GDM1 (cell line): Measurements from ENCODE around the gene SETD6.

Experiments
- DNase-seq: peaks from one replicate; lab custom pipeline; 2025; lab: John Stamatoyannopoulos, UW

Gene SETD6

DNA sequence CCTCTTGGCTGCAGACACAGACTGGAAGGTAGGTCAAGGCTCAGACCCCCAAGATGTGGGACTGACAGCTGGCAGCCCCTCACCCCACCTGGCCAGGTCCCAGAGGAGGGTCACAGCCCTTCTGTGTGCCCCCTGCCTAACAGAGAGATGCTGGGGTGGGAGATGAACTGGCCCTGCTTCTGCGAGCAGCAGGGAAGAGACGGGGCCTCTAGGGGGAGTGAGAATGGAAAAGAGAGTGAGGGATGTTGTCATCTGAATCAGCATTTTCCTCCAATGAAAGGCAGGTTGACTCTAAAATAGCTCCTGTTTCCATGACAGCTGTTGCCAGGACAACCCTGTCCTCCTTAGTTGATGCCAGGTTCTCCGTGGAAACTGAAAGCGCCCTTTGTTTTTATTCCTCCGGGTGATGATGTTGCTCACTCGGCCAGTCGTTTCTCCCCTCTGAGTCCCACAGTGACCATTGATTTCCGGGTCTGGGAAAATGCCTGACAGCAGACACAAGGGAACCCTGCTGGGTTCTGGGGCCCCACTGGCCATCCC lies 20.3 kb upstream of the SETD6 start:
- no peak for DNase-seq

DNA sequence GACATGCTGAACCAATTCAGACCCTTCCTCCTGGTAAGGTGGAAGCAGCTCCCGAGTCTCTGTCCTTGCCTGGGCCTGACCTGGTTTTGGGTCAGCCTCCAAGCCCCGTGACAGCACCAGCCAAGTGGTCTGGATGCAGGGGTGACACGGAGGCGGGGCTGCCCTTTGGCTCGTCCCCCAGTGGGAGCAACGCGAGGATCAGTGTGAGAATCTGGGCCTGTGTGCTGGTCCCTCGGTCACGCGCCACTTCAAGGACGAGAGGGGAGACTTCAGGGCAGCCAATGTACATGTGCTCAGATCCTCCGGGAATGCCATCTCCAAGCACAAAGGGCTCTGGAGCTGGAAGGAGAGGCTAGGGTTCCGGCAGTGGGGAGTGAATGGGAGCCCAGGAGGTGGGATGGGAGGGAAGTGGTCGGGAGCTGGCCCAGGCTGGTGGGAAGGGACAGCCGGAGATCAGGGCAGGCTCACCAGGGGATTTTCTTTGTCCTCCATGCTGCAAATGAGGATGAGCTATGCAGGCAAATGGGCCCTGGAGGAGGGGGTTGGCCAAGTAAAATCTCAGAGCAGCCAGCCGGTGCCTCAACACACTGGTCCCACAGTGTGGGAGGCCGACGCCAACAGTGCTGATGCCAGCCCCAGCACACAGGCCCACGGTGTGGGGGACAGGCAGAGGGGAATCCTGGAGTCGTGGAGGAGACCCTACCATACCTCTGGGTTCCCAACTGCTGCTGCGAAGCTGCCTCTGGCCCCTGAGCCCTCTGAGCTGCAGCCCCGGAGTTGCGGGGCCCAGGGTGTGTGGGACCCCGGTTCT lies 19.6 kb upstream of the SETD6 start:
- DNase-seq, result no peak

DNA sequence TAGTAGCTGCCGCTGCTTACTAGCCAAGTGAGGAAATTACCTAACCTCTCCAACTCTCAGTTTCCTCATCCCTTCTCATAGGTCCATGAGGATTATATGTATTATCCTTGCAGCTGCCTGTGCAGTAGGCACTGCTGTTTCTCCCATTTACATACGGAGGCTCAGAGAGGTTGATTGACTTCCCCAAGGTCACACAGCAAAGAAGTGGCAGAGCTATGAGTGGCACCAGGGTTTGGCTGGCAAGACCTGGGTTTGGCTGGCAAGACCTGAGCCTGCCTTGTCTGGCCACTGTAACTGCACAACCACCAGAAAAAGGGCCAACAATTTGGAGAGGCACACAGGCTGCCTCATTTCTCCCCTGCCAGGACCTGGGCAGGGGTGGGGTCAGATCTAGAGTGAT lies 17.8 kb upstream of the SETD6 start:
- DNase-seq, result no peak

DNA sequence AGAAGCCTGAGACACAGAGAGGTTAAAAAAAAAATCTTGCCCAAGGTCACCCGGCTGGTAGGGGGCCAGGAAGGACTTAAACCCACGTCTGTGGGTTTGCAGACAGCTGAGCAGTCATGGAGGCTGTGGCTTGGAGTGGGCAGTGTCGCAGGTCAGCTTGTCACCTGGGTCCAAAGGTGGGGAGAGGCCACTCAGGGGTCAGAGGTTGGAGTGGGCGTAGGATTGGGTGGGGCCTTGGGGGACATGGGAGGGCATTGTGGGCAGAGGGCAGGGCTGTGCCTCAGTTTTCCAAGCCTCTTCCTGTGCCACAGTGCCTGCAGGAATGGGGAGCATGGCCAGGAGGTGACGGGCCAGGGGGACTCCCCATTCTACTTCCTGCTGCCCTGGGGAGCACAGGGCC lies 17.4 kb upstream of the SETD6 start:
- no peak for DNase-seq

DNA sequence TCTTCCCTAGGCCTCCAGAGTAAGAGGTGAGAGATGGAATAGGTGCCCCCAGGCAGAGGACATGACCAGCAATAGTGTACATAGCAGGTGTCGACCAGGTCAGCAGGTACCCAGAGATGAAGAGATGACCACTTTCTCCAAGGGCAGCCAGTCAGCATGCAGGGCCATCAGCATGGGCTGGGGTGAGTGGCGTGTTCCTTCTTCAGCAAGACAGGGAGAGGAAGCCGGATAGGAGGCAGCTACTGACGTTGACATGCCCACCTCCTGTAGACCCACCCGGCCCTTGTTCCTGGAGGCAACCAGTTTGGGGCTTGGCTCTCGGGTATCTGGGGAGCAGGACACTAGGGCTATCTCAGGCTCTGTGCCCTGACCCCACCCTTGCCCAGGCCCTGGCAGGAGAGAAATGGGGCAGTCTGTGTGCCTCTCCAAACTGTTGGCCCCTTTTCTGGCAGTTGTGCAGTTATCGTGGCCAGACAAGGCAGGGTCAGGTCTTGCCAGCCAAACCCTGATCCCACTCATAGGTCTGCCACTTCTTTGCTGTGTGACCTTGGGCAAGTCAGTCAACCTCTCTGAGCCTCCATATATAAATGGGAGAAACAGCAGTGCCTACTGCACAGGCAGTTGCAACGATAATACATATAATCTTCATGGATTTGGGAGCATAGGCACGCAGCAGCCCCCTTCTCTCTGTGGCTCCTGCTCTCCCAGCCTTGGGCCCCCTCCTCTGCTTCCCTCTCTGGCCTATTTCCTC lies 16.8 kb upstream of the SETD6 start:
- DNase-seq, result no peak

DNA sequence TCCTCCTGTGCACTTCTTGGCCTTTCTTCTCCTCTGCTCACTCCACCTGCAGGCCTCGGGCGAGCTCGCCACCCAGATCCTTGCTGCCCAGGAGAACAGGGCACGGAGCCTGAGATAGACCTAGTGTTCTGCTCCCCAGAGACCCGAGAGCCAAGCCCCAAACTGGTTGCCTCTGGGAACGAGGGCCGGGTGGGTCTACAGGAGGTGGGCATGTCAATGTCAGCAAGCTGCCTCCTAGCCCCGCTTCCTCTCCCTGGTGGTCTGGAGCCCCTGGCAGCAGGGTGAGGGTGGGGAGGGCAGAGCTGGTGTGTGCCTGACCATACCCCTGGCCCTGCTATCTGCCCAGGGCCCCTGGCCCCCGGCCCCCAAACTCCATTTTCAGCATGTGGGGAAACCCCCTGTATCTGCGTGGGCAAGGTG lies 16.2 kb upstream of the SETD6 start:
- DNase-seq, result no peak

DNA sequence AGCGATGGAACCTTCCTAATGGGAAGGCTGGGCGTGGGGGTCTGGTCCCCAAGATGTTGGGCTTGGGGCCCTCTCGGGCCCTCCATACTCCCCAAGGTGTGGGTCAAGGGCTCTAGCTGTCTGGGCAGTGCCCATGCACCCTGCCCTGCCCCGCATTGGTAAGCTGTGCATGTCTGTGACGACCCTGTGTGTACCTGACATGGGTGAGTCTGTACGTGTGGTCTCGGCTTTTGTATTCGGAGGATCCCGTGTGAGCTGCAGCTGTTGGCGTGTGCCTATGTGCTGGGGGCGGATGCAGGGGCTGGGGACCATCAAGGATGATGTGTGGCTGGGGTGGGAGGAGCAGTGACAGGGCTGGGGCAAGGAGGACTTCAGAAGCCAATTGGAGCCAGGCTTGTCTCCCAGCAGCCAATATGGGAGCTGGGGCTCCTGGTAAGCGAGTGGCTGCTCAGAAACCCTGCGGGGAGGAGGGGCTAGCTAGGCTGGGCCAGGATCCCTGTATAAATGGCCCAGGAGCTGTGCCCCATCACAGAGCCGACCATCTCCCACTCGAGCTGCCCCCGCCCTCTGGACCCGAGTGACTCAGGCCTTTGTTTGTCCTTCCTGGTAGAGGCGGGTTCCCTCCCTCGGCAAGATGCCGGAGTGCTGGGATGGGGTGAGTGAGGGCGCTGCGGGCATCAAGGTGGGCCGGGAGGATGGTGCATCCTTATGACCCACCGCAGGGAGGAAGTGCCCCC lies 15.5 kb upstream of the SETD6 start, which contains the start of gene NDRG4:
NDRG4 (plus strand) TSS at position 529 of the 737 bp plus-strand sequence; CDS start at position 635, 106 bp downstream.
- no peak for DNase-seq

DNA sequence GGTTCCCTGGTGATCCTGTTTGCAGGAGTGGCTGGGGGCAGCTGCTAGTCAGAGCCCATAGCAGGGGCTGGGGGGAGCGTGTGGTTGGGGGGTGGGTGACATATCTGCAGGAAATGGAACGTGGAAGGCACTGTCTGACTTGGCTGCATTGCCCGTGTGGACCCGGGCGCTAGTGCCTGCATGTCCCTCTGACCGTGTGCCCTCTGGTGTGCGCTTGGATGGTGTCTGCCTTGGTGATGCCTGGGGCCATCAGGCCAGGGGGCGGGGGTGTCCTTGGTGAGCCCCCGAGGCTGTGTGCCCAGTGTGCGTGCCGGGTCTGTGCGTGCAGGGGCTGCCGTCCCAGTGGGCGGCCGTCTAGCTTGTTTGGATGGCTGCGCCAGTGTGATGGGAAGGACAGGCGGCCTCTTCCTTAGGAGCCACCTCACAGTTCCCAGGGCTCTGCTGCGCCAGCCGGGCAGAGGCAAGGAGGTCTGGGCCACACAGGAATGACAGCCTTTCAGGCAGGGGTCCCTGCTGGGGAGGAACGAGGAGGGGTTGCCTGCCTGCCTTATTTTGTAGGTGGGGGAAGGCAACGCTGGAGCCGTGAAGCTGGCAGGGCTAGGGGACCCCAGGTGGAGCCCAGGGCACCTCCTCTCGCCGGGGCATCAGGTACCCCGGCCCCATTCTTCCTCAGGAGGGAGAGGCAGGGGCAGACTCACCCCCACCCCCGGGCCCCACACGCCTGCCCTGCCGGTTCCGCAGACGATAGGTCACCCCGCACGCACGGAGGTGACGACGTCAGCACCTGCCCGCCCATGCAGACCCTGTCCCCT lies 14.7 kb upstream of the SETD6 start:
- no peak for DNase-seq

DNA sequence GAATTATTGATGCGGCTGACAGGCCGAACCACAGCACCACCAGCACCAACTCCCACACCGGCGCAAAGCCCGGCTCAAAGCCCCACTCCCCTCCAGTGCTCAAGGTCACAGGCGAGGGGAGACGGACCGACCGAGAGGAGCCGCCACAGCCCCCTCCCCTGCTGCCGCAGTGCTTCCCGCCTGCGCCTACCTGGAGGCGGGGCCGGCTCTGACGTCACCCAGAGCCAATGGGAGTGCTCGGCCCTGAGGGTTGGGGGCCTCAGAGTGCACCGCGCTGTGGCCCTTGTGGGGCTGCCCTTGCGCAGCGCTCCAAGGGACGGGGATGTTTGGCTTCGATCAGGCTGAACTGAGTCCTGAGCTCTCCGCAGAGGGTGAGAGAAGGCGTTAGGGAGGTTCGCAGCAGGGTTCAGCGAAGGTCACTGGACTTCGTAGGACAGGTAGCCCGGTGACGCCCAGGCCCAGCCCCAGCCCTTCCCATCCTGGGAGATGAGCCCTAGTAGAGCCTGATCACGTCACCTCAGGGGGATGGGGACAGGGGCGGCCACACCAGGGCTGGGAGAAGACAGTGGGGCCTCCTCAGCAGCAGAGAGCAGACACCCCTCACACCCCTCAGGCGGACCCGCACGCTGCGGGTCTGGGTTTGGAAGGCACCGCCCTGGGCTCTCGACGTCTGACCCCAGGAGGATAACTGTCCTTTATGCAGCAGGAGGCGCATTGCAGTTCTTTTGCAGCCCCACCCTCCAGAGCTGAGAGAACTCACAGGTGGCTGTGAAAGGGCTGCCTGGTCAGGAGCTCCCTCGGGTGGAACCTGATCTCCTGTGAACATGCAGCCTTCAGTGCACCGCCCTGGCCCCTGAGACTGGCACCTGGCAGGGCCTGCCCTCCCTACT lies 13.8 kb upstream of the SETD6 start:
- DNase-seq, result no peak

DNA sequence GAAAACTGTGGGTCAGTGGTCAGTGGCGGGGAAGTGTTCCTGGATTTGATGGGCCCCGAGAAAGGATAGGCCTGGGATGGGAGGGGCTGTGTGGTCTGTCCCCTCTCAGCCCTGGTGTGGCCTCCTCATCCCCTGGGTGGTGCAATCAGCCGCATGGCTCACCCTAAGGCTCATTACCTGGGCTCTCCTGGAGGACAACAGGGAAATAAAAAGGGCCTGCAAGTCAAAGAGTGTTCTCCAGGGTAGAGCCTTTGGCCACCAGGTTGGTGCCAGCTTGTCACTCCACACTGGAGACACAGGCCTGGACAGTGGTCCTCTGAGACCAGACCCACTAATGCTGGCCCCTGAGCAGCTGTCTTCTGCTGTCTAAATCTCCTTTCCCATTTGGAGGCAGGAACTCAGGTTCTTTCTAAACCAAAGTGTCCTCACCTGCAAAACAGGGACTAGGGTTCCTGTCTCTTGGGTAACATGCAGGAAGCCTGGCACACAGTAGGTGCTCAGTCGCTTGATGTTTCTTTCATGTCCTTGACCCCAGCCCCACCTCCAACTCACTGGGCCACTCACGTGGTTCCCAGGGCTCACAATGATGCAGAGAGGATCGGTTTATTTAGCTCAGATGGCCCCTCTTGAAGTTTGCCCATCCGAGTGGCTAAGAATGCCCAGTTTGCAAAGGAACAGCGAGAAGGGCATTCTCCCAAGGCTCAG lies 12.9 kb upstream of the SETD6 start:
- DNase-seq, result no peak

DNA sequence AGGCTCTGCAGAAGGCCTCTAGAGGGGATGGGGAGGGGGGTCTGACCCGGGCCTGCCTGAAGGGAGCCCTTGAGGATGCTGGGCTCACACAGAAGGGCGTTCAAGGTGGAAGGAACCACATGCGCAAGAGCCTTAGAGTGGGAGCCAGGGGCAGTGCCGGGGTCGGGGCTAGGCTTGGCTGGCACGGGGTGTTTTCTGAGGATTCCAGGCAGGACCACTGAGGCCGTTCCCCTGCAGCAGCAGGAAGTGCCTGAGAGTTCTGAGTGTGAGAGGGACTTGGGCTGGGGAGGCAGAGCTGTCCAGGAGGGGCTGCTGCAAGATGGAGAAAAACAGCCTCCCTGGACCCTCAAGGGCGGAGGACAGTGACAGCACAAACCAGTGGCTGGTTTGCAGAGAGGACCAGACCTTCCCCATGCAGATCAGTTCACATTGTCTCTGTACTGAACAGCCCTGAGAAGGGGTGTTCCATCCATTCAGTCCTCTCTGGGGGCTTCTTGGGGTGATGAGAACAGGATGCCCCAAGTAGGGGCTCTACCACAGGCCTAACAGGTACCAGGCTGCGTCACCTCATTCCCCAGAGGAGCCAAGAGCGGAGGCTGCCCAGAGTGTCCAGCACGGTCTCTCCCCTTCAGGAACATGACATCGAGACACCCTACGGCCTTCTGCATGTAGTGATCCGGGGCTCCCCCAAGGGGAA lies 12.0 kb upstream of the SETD6 start:
- DNase-seq, result no peak

DNA sequence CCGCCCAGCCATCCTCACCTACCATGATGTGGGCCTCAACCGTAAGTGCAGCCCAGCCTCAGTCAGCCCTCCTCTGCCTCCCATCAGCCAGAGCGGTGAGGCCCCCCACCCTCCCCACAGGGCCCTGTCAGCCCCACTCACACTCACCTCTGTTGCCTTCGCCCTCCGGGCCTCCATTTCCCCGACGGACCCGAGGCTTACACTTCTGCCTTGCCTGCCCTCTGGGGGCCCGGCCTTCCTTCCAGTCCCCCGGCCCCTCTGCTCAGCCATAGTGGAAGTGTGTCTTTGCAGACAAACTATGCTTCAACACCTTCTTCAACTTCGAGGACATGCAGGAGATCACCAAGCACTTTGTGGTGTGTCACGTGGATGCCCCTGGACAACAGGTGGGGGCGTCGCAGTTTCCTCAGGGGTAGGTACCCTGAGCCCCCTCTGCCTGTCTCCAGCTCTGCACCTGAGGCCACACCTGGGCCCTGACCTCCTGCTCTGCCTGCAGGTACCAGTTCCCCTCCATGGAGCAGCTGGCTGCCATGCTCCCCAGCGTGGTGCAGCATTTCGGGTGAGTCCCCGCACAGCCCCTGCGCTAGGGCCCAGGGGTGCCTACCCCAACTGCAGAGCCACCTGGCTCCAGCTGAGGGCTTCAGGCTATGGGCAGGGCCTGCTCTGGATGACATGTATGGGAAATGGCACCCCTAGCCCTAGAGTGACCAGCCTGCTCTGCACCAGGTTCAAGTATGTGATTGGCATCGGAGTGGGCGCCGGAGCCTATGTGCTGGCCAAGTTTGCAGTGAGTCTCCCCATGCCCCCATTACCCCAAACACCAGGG lies 11.2 kb upstream of the SETD6 start:
- DNase-seq, result no peak

DNA sequence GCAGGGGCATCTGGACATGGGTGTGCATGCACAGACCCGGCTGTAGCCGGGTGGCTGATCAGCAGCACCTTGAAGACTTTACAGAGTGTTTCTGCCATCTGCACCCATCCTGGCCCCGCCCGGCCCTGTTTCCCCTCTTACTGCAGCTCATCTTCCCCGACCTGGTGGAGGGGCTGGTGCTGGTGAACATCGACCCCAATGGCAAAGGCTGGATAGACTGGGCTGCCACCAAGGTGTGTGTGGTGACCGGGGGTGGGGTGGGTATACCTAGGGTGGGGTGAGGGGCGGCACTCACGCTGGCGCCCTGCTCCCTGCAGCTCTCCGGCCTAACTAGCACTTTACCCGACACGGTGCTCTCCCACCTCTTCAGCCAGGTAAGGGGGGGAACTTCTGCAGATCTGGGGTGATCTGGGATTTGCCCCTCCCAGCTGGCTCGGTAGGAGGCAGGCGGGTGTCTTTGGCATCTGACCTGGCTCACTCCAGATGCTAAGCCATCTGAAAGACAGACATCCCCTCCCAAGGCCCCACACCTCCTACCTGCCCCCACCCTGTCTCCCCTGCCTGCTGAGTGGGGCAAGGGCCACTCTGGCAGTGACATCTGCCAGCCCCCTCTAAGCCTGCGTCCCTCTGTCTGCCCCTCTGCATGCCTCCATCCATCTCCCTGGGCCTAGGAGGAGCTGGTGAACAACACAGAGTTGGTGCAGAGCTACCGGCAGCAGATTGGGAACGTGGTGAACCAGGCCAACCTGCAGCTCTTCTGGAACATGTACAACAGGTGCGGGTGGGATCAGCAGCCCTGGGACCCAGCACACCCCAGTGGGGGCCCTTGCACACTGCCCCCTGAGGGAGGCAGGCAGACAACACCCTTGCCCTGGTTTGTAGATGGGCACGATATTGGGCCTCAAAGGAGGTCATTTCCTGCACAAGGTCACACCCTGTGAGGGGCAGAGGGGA lies 8.8 kb upstream of the SETD6 start:
- DNase-seq, result no peak

DNA sequence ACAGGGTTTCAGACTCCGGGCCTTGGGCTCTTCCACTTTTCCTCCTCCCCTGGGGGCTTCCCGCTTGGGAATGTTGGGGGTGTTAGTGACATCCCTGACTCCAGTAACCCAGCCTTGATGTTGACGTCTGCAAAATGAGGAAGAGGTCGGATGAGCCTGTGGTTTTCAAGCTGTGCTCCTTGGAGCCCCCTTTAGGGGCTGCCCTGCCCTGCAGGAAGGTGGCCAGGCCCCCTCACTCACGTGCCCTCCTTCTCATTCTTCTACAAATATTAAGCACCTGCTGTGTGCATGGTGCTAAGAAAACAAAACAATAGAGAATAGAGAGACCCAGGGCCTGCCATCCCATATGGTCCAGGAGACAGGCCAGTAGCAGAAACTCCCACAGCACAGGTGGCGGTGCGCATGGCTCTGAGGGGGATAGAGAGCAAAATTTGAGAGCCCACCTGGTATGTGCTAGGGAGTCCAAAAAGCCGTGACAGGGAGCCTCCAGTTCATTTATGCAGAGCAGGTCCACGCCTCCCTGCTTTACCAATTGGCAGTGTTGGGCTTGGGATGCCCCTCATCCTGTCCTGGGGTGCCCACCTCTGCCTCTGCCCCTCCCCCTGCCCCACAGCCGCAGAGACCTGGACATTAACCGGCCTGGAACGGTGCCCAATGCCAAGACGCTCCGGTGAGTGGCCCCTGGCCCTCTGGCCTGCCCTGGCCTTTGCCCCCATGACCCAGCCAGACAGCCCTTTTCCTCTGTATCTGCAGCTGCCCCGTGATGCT lies 7.9 kb upstream of the SETD6 start:
- no peak for DNase-seq

DNA sequence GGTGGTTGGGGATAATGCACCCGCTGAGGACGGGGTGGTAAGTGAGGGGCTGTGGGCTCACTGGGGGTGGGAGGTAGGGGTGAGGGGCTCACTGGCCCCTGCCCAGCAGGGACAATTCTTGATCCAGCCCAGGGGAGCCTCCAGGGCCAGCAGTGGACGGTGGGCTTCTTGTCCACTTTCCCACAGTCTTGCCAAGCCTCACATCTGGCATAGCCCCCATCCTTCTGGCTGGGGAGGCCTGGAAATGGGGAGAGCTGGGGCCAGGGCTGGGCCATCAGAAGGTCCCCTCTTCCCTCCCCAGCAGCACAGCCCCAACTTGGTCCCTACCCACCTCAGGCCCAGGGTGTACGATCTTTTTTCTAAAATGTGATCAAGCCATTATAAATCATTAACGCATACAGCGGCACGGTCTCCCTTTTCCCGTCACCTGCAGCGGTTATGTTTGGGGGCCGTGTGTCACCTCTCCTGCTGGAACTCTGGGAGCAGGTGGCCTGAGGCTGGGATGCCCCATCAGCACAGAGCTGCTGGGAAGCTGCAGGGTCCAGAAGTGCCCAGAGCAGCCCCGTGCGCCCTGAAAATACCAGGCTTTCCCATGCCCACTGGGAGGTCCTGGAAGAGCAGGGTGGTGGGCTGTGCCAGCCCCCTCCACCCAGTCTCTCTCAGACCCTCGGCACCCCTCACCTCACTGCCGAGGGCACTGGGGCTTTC lies 7.2 kb upstream of the SETD6 start:
- DNase-seq, result no peak
